ENCODE results near the gene ADK.
"Not testable (repeated sequence)": the region's sequence is repeated elsewhere in the genome, so short reads cannot be mapped to it uniquely, and the experiment has no call there.

ADK gene

DNA sequence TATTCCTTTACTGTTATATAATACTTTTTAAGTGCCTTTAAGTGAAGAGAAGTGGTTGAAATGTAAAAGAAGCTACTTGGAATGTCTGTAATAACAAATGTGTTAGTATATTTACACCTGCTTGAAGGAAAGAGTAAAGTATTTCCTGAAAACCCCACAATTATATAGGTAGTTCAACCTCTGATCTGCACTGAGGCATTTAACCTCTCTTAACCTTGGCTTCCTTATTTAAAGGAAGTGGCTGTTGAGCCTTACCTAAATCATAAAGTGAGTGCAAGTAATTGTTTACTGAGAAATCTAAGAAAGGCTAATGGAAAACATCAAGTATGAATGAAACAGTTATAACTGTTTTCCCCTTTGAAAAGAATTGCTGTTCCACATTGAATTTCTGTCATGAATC is 294.5 kb downstream of the ADK start:
- no peak overlapping the region for H3K9ac ChIP-seq (ENCODE audit: low read length)
- no peaks in the 10 kb centered on the region for H3K36me3 ChIP-seq (replicated peaks; ENCODE audit: low read depth, low read length)
- no peaks in the 10 kb centered on the region for H3K4me1 ChIP-seq (ENCODE audit: low read length)
- H2AFZ ChIP-seq (ENCODE audit: low read depth, low read length) = no peak overlapping the region
- H4K20me1 ChIP-seq (ENCODE audit: insufficient read depth, low read length) = no peaks in the 10 kb centered on the region
- no peaks in the 10 kb centered on the region for H3K79me2 ChIP-seq (ENCODE audit: low read length)
- H3K9me3 ChIP-seq (ENCODE audit: insufficient read depth, low read length) = no peaks in the 10 kb centered on the region
- H3K27ac ChIP-seq (ENCODE audit: low read length) = no peak overlapping the region
- TF ChIP-seq EZH2phosphoT487 (IDR thresholded peaks at IDR 0.05; ENCODE audit: low read depth) = no peak
- TF ChIP-seq, protein P1, sequence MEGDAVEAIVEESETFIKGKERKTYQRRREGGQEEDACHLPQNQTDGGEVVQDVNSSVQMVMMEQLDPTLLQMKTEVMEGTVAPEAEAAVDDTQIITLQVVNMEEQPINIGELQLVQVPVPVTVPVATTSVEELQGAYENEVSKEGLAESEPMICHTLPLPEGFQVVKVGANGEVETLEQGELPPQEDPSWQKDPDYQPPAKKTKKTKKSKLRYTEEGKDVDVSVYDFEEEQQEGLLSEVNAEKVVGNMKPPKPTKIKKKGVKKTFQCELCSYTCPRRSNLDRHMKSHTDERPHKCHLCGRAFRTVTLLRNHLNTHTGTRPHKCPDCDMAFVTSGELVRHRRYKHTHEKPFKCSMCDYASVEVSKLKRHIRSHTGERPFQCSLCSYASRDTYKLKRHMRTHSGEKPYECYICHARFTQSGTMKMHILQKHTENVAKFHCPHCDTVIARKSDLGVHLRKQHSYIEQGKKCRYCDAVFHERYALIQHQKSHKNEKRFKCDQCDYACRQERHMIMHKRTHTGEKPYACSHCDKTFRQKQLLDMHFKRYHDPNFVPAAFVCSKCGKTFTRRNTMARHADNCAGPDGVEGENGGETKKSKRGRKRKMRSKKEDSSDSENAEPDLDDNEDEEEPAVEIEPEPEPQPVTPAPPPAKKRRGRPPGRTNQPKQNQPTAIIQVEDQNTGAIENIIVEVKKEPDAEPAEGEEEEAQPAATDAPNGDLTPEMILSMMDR (IDR thresholded peaks at IDR 0.05; ENCODE audit: low read depth, low read length) = no peak
- H3K4me2 ChIP-seq (ENCODE audit: low read length) = no peak overlapping the region
- H3K4me3 ChIP-seq (ENCODE audit: low read length) = no peak overlapping the region
- no peaks in the 10 kb centered on the region for H3K27me3 ChIP-seq (ENCODE audit: low read depth, low read length)

DNA sequence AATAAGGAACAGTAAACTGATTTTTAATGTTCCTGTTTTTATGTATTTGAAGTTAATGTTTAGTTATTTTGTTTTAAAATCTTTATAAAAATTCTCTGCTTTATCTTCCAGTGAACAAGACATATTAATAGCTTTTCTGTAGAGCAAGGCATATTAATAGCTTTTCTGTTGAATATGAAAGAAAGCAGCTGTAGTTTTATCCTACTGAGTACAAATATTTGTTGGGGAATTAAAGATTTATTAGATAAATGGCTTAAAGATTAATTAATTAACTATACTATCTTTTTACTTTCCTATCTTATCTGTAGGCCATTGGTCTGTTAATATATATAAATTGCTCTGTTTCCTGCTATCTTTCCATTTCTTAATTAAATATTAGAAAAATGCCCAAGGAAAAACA is 299.6 kb downstream of the ADK start:
- H3K4me3 ChIP-seq (ENCODE audit: low read length) = no peak overlapping the region

DNA sequence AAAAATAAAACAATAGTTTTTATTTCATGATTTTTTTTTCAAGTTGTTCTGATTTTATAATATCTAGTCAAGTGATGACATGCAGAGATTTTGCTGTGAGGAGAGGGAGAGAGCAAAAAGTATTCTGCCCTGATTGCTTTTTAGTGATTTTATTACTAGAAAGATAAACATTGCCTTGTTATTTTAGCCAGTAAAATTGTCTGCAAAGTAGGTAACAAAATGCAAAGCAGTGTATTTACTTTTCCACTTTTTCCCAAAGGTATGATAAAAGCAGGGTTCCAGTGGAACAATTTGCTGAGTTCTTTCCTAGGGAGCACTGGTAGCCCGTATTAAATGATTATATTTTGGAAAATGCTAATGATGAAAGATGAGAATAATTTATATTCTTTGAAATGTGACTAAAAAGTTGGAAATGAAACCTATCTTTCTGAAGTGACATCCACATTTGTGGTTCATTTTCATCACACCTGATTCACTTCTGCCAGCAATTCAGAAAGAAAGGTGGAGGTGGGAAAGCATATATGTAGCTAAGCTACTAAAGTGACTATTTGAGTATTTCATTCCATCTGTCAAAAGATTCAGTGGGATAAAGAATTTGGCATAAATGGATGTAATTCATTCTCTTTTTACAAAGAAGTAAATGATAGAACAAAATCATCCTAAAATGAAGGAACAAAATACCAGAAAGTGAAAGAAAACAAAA is 300.3 kb downstream of the ADK start:
- H3K4me3 ChIP-seq (ENCODE audit: low read length) = no peak overlapping the region
- H3K4me2 ChIP-seq (ENCODE audit: low read length) = no peak overlapping the region
- H3K27ac ChIP-seq (ENCODE audit: low read length) = no peak overlapping the region
- H3K36me3 ChIP-seq (replicated peaks; ENCODE audit: low read depth, low read length) = no peaks in the 10 kb centered on the region
- H3K9me3 ChIP-seq (ENCODE audit: insufficient read depth, low read length) = no peaks in the 10 kb centered on the region
- H3K27me3 ChIP-seq (ENCODE audit: low read depth, low read length) = no peaks in the 10 kb centered on the region
- peaks cover 6% of the 10 kb centered on the region; the same call in 1 of the 2 replicates for H3K4me1 ChIP-seq (ENCODE audit: low read length)
- H4K20me1 ChIP-seq (ENCODE audit: insufficient read depth, low read length) = no peaks in the 10 kb centered on the region
- H3K79me2 ChIP-seq (ENCODE audit: low read length) = no peaks in the 10 kb centered on the region
- H2AFZ ChIP-seq (ENCODE audit: low read depth, low read length) = no peak overlapping the region
- TF ChIP-seq, protein P1 (IDR thresholded peaks at IDR 0.05; ENCODE audit: low read depth, low read length) = no peak
- TF ChIP-seq EZH2phosphoT487 (IDR thresholded peaks at IDR 0.05; ENCODE audit: low read depth) = no peak
- H3K9ac ChIP-seq (ENCODE audit: low read length) = no peak overlapping the region

More for the DNA sequence above, 299.6 kb downstream of the ADK start:
- Histone ChIP-seq H3K27ac (ENCODE audit: low read length) (no peak overlapping the region), H3K4me1 (ENCODE audit: low read length) (peaks cover 6% of the 10 kb centered on the region; the same call in 1 of the 2 replicates), H3K27me3 (ENCODE audit: low read depth, low read length) (no peaks in the 10 kb centered on the region), H3K9me3 (ENCODE audit: insufficient read depth, low read length) (no peaks in the 10 kb centered on the region), H2AFZ (ENCODE audit: low read depth, low read length) (no peak overlapping the region), H3K9ac (ENCODE audit: low read length) (no peak overlapping the region), H3K36me3 (replicated peaks; ENCODE audit: low read depth, low read length) (no peaks in the 10 kb centered on the region), H4K20me1 (ENCODE audit: insufficient read depth, low read length) (no peaks in the 10 kb centered on the region), H3K79me2 (ENCODE audit: low read length) (no peaks in the 10 kb centered on the region), H3K4me2 (ENCODE audit: low read length) (no peak overlapping the region)
- TF ChIP-seq, protein P1 (IDR thresholded peaks at IDR 0.05; ENCODE audit: low read depth, low read length) = no peak
- TF ChIP-seq EZH2phosphoT487 (IDR thresholded peaks at IDR 0.05; ENCODE audit: low read depth) = no peak

DNA sequence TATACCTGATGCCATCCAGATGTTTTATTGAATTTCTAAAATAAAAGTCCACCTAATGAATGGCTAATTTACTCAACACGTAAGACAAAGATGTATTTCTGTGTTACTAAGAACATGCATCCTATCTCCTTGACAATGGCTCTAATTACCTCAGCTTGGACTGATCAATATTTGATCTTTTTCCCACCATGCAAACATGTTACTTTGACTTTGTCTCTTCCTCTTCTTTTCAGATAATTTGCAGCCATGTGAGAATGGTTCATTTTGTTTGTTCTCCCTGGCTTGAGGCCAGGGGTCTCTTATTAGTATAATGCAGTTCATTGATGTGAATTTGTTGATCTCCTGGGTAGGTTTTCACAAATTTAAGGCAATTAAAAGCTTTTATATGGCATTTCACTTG is 302.1 kb downstream of the ADK start:
- Histone ChIP-seq H3K79me2 (ENCODE audit: low read length) (no peaks in the 10 kb centered on the region), H3K4me3 (ENCODE audit: low read length) (no peak overlapping the region), H2AFZ (ENCODE audit: low read depth, low read length) (no peak overlapping the region), H4K20me1 (ENCODE audit: insufficient read depth, low read length) (no peaks in the 10 kb centered on the region), H3K4me1 (ENCODE audit: low read length) (peaks cover 6% of the 10 kb centered on the region; the same call in 1 of the 2 replicates), H3K9me3 (ENCODE audit: insufficient read depth, low read length) (no peaks in the 10 kb centered on the region), H3K36me3 (replicated peaks; ENCODE audit: low read depth, low read length) (no peaks in the 10 kb centered on the region), H3K4me2 (ENCODE audit: low read length) (no peak overlapping the region), H3K27me3 (ENCODE audit: low read depth, low read length) (no peaks in the 10 kb centered on the region), H3K27ac (ENCODE audit: low read length) (no peak overlapping the region), H3K9ac (ENCODE audit: low read length) (no peak overlapping the region)
- TF ChIP-seq, protein P1 (IDR thresholded peaks at IDR 0.05; ENCODE audit: low read depth, low read length) = no peak
- no peak for TF ChIP-seq EZH2phosphoT487 (IDR thresholded peaks at IDR 0.05; ENCODE audit: low read depth)

DNA sequence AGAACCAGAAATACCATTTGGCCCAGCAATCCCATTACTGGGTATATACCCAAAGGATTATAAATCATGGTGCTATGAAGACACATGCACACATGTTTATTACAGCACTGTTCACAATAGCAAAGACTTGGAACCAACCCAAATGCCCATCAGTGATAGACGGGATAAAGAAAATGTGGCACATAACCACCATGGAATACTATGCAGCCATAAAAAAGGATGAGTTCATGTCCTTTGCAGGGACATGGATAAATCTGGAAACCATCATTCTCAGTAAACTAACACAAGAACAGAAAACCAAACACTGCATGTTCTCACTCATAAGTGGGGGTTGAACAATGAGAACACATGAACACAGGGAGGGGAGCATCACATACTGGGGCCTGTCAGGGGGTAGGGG is 306.5 kb downstream of the ADK start:
- not testable (repeated sequence) for H3K36me3 ChIP-seq (replicated peaks; ENCODE audit: low read depth, low read length); H3K9ac ChIP-seq (ENCODE audit: low read length); H3K9me3 ChIP-seq (ENCODE audit: insufficient read depth, low read length); H2AFZ ChIP-seq (ENCODE audit: low read depth, low read length); H3K4me2 ChIP-seq (ENCODE audit: low read length); H3K27ac ChIP-seq (ENCODE audit: low read length); H4K20me1 ChIP-seq (ENCODE audit: insufficient read depth, low read length); H3K79me2 ChIP-seq (ENCODE audit: low read length); H3K27me3 ChIP-seq (ENCODE audit: low read depth, low read length); H3K4me3 ChIP-seq (ENCODE audit: low read length); H3K4me1 ChIP-seq (ENCODE audit: low read length)

All from OCI-LY3 (cell line).